OCI-LY3 (cell line): ENCODE results near the gene MAN2A2.

ENCODE experiments used
- H2AFZ ChIP-seq: fragments of 200-600, 300-600 bp; shearing (Covaris generic); 2 replicates; pipeline ENCODE4 v1.6.0; 2014; ENCODE audit warnings: antibody characterized with exemption, low read depth, low read length
- H3K27ac ChIP-seq: fragments of 200-600, 300-600 bp; sonication (generic); 2 replicates; pipeline ENCODE4 v1.5.1; 2014; ENCODE audit warnings: mild to moderate bottlenecking, low read length, moderate library complexity, mixed read lengths
- H3K27me3 ChIP-seq: fragments of 200-600, 300-600 bp; sonication (generic); 2 replicates; pipeline ENCODE4 v1.6.1; 2014; ENCODE audit warnings: low read depth, low read length, mixed read lengths
- H3K36me3 ChIP-seq: fragments of 200-600, 300-600 bp; sonication (generic); replicated peaks from 2 replicates; pipeline ENCODE3; 2014; ENCODE audit warnings: low read depth, low read length, mixed read lengths
- H3K4me1 ChIP-seq: fragments of 300-600, 200-600 bp; sonication (generic); 2 replicates; pipeline ENCODE4 v1.6.1; 2014; ENCODE audit warnings: low read length, mixed read lengths
- H3K4me2 ChIP-seq: fragments of 200-600, 300-600 bp; sonication (generic); 2 replicates; pipeline ENCODE4 v1.6.1; 2014; ENCODE audit warnings: low read length, mixed read lengths
- H3K4me3 ChIP-seq: fragments of 300-600, 200-600 bp; sonication (generic); 2 replicates; pipeline ENCODE4 v1.5.1; 2014; ENCODE audit warnings: antibody characterized with exemption, mild to moderate bottlenecking, low read length, moderate library complexity
- H3K79me2 ChIP-seq: fragments of 300-600, 200-600 bp; shearing (Covaris generic); 2 replicates; pipeline ENCODE4 v1.6.1; 2014; ENCODE audit warnings: mild to moderate bottlenecking, low read length, mixed read lengths
- H3K9ac ChIP-seq: fragments of 300-600, 200-600 bp; shearing (Covaris generic); 2 replicates; pipeline ENCODE4 v1.6.0; 2014; ENCODE audit warnings: mild to moderate bottlenecking, low read length, moderate library complexity
- H3K9me3 ChIP-seq: fragments of 200-600, 300-600 bp; shearing (Covaris generic); 2 replicates; pipeline ENCODE4 v1.6.1; 2014; ENCODE audit warnings: low read length, mixed read lengths; ENCODE audit not compliant: insufficient read depth
- H4K20me1 ChIP-seq: fragments of 200-600, 300-600 bp; sonication (generic); 2 replicates; pipeline ENCODE4 v1.6.1; 2016; ENCODE audit warnings: low read length, mixed read lengths; ENCODE audit not compliant: insufficient read depth
- CTCF ChIP-seq: fragments of 200-600, 300-600 bp; sonication (generic); IDR thresholded peaks from 2 replicates; pipeline ENCODE4 v1.5.1; 2014; ENCODE audit warnings: antibody characterized with exemption, low read length, low read depth
- EZH2phosphoT487 ChIP-seq: fragments of 200-600 bp; shearing (Covaris generic); IDR thresholded peaks from 2 replicates; pipeline ENCODE4 v1.6.1; 2018; ENCODE audit warnings: antibody characterized with exemption, mixed run types, low read depth

MAN2A2 gene

GRCh38 chr15:90881181-90881977, 21.7 kb upstream of the MAN2A2 start:
- Histone ChIP-seq H2AFZ (no peak overlapping the region), H3K9ac (no peak overlapping the region)

GRCh38 chr15:90881978-90882721, 21.0 kb upstream of the MAN2A2 start:
- H3K36me3 ChIP-seq = peaks cover 3% of the 10 kb centered on the region
- H2AFZ ChIP-seq = no peak overlapping the region
- TF ChIP-seq CTCF = no peak
- TF ChIP-seq EZH2phosphoT487 = no peak
- H3K9me3 ChIP-seq = no peaks in the 10 kb centered on the region
- H3K27ac ChIP-seq = no peak overlapping the region
- no peaks in the 10 kb centered on the region for H3K27me3 ChIP-seq
- no peaks in the 10 kb centered on the region for H3K79me2 ChIP-seq
- no peak overlapping the region for H3K9ac ChIP-seq
- H3K4me3 ChIP-seq = no peak overlapping the region
- H3K4me1 ChIP-seq = peaks cover 14% of the 10 kb centered on the region; the same call in 1 of the 2 replicates
- H4K20me1 ChIP-seq = no peaks in the 10 kb centered on the region
- H3K4me2 ChIP-seq = no peak overlapping the region

More at GRCh38 chr15:90881181-90881977, 21.7 kb upstream of the MAN2A2 start:
- H3K4me1 ChIP-seq = peaks cover 14% of the 10 kb centered on the region; the same call in 1 of the 2 replicates
- no peak overlapping the region for H3K4me3 ChIP-seq
- no peaks in the 10 kb centered on the region for H3K79me2 ChIP-seq
- H3K36me3 ChIP-seq = peaks cover 3% of the 10 kb centered on the region
- no peaks in the 10 kb centered on the region for H4K20me1 ChIP-seq
- H3K27me3 ChIP-seq = no peaks in the 10 kb centered on the region
- no peaks in the 10 kb centered on the region for H3K9me3 ChIP-seq
- H3K27ac ChIP-seq = no peak overlapping the region
- no peak for TF ChIP-seq CTCF
- TF ChIP-seq EZH2phosphoT487 = no peak
- H3K4me2 ChIP-seq = no peak overlapping the region

GRCh38 chr15:90882781-90883525, 20.1 kb upstream of the MAN2A2 start:
- peaks cover 3% of the 10 kb centered on the region for H3K36me3 ChIP-seq
- no peak overlapping the region for H3K9ac ChIP-seq
- no peak overlapping the region for H3K27ac ChIP-seq
- no peaks in the 10 kb centered on the region for H3K27me3 ChIP-seq
- no peaks in the 10 kb centered on the region for H3K9me3 ChIP-seq
- H3K79me2 ChIP-seq = no peaks in the 10 kb centered on the region
- H3K4me1 ChIP-seq = peaks cover 14% of the 10 kb centered on the region; the same call in 1 of the 2 replicates
- H4K20me1 ChIP-seq = no peaks in the 10 kb centered on the region
- no peak overlapping the region for H2AFZ ChIP-seq
- no peak for TF ChIP-seq EZH2phosphoT487
- no peak for TF ChIP-seq CTCF
- no peak overlapping the region for H3K4me3 ChIP-seq
- no peak overlapping the region for H3K4me2 ChIP-seq
